Stimulated activated naive CD4-positive, alpha-beta T cell (primary cell): ENCODE measurements around the gene CCNG2.

Experiments used
- DNase-seq, 6 experiments: peaks; one replicate each; lab custom pipeline; 2025; lab: John Stamatoyannopoulos, UW

Gene CCNG2

GRCh38 chr4:77177199-77177598 lies 20.2 kb downstream of the CCNG2 start:
- no peak for DNase-seq

DNA sequence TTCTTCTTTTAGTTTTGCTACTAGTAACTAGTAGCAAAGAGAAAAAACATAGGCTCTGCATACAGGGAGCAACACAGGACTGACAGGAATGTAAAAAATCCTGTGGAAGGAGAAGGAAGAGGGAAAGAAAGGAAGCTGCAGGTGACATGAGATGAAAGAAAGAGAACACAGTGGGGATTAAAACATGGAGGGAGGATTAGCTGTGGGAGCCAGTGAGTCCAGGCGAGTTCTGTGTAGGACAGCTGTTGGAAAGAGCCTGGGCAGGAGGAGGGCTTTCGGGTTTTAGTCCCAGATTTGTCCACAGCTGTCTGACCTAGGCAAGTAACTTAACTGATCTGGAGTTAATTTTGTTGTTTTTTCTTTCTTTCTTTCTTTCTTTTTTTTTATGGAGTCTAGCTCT lies 21.6 kb downstream of the CCNG2 start:
- DNase-seq = no peak

DNA sequence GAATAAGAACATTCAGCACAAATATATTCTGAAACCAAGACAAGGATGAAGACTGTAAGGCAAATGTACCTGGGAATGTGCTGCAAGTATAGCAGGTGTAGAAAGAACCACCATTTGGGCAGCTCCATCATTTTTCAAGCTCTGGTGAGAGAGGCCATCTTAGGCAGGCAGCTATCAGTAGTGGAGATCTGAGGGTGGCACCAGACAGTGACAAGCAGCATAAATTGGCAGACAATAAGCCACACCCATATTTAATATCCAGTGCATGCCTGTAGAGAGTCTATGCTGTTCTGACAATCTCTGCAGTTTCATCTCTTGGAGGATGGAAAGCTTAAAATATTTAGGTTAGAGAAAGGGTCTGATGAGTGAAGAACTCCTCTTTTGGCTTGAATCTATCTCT lies 22.5 kb downstream of the CCNG2 start:
- no peak for DNase-seq

- DNase-seq = no peak
These were observed 24.7 kb downstream of the CCNG2 start for GRCh38 chr4:77181720-77182119.

- no peak for DNase-seq
These were observed 26.9 kb downstream of the CCNG2 start for GRCh38 chr4:77183777-77184420.

GRCh38 chr4:77184974-77185373 lies 28.0 kb downstream of the CCNG2 start:
- no peak for DNase-seq

GRCh38 chr4:77185686-77186085 lies 28.7 kb downstream of the CCNG2 start:
- DNase-seq = no peak

DNA sequence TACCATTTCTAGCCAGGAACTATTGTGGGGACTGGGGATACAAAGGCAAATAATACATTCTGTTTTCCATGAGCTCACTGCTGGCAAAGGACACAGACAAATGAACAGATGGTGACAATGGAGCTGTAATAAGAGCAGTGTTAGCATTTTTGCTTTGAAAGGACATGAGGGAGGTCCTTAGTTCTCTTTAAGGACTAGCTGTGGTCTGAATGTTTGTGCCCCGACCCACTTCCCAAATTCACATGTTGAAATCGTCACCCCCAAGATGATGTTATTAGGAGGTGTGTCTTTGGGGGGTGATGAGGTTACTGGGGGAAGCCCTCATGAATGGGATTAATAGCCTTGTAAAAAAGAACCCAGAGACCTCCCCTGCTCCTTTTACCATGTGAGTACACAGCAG lies 30.3 kb downstream of the CCNG2 start:
- no peak for DNase-seq

- no peak for DNase-seq
These were observed 31.7 kb downstream of the CCNG2 start for GRCh38 chr4:77188498-77189220.

- no peak for DNase-seq
These were observed 32.4 kb downstream of the CCNG2 start for GRCh38 chr4:77189412-77189811.

DNA sequence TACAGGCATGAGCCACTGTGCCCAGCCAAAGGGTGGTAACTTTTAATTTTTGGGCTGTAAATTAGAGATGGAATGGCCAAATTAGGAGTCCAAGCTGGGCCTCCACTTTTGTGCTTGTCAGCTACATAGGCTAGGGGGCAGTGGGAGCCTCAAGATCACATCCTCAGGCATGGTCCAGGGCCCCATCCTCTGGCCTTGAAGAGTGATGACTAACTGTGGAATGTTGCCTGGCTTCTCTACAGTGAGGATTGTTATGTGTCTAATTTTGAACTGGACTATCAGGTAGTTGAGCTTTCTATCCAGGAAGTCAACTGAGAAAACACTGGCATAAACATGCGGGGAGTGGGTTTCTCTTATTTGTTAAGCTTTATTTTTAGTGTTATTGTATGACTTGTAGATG lies 33.0 kb downstream of the CCNG2 start:
- no peak for DNase-seq

GRCh38 chr4:77193046-77193445 lies 36.0 kb downstream of the CCNG2 start:
- DNase-seq = no peak

DNA sequence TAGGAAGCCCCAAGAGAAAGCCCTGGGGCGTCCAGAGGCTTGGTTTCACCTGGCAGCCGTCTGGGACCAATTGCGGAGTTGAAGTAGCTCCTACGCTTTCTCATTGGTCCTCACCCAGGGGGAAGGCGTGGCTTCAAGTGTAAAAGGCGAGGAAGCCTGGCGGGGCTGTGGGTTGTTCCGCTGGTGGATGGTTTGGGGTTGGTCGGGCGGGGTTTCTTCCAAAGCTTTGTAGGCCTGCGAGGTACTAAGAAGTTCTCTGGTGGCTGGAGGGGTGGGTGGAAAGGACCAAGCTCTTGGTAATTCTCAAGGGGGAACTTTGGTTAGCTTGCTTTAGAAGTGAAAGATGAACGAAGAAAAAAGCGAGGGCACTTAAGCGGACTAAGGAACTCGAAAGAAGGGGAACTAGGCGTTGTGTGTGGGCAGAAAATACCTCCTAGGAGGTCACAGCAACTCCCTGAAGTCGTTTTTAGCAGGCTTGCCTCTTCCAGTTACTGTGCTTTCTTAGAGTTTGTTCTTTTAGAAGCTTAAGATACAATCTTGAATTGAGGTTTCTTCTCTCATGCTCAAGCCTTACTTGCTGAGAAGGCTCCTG lies 36.6 kb downstream of the CCNG2 start:
- peak; percentile 56 to 79 (median 66) for DNase-seq

DNA sequence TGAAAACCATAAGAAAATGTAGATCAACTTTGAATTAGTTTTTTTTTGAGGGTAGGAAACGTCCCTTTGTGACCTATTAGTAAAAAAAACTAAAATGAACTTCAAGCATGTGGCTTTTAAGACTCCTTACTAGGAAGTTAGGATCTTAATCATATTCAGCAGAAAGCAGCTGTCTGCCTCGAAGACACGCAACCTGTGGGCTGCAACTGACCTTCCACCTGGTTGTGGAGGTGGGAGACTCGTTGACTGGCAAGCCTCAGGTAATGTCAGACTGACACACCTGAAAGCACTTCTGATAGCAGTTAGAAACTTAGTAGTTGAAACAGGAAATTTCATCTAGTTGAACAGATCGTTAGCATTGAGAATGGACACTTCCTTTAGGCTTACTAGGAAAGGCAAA lies 37.4 kb downstream of the CCNG2 start:
- peak in 1 of 6 experiments; percentile 1 for DNase-seq

GRCh38 chr4:77194989-77195388 lies 38.0 kb downstream of the CCNG2 start:
- DNase-seq = no peak

DNA sequence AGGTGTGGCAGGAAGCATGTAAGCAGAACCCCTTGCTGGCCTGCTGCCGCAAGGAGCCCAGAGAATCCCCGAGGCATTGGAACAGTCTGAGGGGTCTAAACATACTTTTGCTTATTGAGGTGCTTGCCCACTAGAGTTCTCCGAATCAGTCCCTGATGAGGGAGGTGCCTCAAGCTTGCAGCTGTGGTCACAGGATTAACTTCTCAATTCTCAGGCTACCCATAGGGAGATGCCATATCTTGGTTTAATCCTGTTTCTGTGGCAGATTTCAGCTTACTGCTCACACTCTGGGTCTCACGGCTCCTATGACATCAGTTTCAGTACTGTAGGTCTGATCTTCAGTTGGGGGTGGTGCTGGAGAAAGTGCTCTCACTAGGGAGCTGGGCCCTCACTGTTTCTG lies 39.9 kb downstream of the CCNG2 start:
- no peak for DNase-seq

DNA sequence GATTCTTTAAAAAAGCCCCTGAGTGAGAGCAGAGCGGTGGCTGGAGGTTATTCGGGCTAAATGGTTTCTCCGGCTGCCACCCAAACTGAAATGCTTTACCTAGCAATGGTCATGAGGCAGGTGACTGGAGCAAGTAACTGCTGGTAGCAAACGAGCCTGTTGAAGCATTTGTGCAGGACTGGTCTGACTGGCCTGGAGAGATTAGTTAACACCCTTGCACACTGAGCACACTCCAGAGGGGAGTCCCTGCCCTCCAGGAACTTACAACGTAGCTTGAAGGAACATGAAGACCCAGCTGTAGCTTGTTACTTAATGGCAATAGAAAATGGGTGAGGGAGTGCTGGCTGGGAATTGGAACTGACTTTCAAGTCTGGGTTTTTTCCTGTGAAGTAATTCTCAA lies 40.4 kb downstream of the CCNG2 start:
- DNase-seq = no peak

DNA sequence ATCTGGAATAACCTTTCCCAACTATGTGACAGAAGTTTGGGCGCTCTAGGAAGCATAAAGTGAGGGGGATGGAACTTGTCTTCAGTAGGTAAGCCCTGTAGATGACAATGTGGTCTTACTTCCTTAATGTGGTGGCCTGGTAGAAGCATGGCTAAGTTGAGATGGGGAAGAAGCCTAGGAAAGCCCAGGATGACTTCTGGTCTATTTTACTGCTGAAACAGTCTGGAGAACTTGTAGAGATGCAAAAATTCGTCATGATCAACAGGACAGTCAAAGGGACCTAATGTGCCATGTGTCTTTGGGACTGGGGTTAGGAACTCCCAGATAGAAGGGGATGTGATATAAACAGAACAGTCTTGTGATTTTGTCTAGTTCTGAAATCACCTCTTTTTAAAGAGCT lies 40.8 kb downstream of the CCNG2 start:
- no peak for DNase-seq

DNA sequence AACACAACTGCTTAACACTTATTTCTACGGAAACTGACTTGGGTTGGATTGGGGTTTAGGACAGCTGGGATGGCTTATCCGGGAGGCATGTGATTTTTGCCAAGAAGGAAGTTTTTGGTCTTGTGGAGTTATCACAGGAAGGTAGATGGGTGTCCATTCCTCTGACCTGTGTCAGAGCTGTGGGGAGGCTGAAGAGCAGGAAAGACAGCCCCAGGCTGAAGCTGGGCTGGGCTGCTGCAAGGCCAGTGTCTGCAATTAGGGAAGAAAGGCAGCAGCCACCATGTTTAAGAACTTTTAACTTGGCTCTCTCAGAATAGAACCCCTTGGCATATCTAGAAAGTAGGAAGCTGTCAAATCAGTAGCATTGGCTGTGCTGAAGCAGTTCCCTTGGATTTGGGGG lies 42.3 kb downstream of the CCNG2 start:
- DNase-seq = no peak

GRCh38 chr4:77199701-77200100 lies 42.7 kb downstream of the CCNG2 start:
- no peak for DNase-seq

DNA sequence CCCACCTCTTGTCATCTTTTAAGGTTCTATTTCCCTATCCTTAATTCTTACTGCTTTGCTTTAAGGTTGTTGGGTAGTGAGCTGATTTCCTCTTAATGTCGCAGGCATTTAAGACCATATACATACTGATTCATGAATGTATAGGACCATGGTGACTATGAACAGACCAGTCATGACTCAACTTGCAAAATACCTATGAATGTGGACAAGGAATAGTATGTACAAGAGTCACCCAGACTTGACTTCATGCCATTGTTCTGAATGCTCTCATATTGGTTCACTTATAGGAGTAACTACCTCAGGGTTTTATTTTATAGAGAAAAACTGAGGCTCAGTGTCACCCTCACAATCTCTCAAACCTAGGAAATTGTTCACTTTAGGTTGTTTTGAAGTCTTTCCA lies 44.3 kb downstream of the CCNG2 start:
- DNase-seq = no peak

GRCh38 chr4:77201857-77202256 lies 44.9 kb downstream of the CCNG2 start:
- DNase-seq = no peak

- no peak for DNase-seq
These were observed 45.5 kb downstream of the CCNG2 start for GRCh38 chr4:77202491-77202890.
